HG03196 (cell line): Measurements from ENCODE around the gene DISP2.

Experiments
- ATAC-seq: cut with Tn5 transposase; IDR thresholded peaks from one replicate; pipeline ENCODE4 v1.9.1; 2021; ENCODE audit not compliant: unreplicated experiment

DISP2 gene

GRCh38 chr15:40388941-40389823 is 31.2 kb downstream of the DISP2 start:
- no peak for ATAC-seq

DNA sequence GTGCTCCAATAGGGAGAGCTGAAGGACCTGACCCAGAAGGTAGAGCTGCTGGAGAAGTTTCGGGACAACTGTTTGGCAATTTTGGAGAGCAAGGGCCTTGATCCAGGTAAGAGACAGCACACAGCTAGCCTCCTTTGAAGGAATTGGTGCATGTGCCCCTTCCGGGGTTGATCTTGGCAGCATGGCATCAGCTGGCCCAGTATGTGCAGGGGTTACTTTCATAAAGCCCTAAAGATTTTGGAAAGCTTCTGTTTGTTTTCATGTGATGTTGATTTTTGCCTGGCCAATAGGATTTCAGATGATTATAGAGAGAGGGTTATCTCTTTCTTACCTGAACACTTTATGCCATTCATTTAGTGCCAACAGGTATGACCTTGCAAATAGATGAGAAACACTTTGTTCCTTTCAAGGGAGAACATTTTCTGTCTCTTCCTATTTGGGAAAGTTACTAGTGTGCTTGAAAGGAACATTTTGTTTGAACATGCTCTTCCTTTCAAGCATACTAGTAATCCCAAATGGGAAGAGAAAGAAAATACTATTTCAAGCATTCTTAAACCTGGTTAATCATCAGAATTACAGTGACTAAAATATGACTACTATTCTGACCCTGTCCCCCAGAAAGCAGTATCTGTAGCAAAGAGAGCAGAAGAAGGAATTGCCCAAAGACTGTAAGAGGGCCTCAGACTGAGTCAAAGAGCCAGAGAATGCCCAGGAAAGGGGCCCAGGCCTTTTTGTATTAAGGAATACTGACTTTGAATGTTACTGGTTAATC is 32.0 kb downstream of the DISP2 start:
- no peak for ATAC-seq

DNA sequence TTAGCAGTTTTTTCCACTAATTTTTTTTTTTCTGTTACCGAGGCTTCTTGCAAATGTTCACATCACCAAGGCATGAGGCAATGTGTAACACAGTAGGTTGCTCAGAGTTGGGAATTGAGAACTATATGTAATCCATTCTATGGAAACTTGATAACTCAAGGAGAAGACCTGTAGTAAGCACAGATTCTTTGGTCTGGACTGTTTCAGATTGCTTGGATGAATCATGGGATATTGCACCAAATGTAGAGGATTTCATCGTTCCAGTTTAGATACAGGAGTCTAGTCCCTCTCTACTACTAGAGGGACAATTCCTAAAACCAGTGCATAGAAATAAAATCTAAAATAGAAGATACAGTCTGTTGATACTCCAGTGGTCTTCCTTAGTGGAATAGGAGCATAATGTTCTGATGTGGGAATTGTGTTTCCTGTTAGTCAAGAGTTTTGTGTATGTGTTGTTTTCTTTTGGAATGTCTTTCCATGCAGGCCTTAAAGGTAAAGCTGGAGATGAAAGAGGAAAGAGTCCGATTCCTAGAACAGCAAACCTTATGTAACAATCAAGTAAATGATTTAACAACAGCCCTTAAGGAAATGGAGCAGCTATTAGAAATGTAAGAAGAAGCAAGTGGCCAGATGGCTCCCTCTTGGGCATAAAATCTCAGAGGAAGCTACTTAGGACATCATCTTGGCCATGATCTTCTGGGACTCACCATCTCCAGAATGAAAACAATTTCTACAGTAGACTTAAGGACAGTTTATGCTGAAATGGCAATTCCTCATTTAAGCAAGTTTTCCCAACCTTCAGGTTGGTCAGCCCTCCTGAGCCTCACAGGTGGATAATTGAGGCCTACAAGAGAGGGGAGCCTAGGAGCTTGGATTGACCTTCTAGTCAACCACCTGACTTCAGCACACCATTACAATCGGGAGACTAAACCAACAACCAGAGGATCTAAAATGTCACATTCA is 35.2 kb downstream of the DISP2 start:
- ATAC-seq: no peak

GRCh38 chr15:40397688-40398412 is 39.8 kb downstream of the DISP2 start:
- no peak for ATAC-seq

DNA sequence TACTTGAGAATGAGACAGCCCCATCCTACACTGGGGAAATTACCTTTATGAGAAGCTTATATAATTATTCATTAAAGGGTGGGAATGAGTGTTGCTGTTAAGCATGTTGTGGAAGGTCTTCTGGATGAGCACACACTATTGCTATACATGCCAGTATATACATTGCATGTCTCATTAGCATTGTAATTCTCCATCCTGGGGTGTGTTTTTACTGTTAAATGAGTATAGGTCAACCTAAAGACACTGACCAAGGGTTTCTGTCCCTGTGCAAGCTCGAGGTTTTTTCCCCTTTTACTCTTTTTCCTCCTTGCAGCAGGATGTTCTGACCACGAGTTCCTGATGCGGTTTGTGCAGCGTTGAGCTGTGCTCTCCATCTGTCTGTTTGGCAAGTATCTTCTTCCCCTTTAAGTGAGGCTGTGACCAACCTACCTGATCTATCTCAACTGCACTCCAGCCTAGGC is 40.4 kb downstream of the DISP2 start:
- peak; percentile 73 for ATAC-seq

DNA sequence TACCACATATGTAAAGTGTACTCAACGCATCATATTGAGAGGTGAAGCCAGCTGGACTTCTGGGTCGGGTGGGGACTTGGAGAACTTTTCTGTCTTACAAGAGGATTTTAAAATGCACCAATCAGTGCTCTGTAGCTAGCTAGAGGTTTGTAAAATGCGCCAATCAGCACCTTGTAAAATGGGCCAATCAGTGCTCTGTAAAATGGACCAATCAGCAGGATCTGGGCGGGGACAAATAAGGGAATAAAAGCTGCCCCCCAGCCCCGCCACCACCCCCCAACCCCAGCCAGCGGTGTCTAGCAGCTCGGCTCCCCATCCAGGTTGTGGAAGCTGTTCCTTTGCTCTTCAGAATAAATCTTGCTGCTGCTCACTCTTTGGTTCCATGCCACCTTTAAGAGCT is 41.4 kb downstream of the DISP2 start:
- no peak for ATAC-seq

DNA sequence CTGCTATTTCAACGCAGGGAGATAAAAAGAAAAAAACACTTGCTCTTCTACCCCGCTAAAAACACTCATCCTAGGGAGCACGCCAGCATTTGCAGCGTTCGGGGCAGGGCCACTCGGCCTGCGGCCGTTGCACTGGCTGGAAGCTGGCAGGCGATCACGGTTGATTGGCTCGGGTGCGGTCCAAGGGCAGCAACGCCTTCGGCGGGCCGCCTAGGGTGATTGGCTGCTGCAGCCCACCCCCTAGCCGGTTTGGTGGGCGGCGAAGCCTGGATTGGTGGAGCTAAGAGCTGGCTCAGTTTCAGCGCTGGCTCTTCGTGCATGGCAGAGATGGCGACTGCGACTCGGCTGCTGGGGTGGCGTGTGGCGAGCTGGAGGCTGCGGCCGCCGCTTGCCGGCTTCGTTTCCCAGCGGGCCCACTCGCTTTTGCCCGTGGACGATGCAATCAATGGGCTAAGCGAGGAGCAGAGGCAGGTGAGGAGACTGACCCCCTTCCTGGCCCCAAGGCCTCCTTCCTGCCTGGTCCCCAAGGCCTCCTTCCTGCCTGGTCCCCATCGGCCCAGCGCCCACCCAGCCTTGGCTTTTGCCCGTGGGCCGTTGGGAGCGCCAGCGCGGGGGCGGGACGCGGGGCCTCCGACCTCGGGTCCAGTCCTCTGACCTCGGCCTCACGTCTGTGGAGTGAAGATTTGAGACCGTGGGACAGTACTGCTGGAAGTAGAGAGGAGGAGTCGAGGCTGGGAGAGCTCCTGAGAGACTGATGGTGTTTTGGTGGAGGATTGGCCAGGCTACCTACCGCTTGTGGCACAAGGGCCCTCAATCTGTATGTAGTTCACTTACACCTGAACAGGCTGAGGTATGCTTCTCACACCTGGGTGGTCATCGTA is 47.7 kb downstream of the DISP2 start, which contains the start of gene IVD:
TSS of gene IVD (plus strand) at position 295 of the 881 bp plus-strand sequence. CDS start at position 328, 33 bp downstream.
- ATAC-seq: peak; percentile 82

DNA sequence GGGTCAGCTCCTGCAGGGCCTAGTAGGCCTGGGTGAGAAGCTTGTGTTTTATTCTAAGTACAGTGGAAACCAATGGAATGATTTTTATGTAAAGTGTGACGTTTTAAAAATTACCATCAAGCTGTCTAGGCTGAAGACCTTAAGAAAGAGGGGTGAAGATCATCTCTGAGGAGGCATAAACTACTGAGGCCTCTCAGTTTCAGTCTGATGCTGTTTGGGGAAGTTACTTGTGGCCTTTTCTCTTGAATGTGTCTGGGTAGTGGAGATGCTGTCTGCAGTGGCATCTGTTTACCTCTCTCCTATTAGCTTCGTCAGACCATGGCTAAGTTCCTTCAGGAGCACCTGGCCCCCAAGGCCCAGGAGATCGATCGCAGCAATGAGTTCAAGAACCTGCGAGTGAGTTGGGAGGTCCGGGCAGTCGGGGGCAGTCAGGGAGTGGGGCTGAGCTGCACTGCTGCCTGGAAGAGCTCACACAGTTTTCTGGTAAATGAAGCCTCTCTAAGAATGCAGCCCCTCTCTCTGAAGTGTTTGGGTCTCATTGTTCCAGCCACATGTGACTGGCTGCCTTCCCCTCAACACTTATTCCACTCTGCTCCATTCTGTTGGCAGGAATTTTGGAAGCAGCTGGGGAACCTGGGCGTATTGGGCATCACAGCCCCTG is 49.4 kb downstream of the DISP2 start:
- no peak for ATAC-seq

- ATAC-seq: no peak
These were observed 51.3 kb downstream of the DISP2 start for GRCh38 chr15:40409366-40409765.

DNA sequence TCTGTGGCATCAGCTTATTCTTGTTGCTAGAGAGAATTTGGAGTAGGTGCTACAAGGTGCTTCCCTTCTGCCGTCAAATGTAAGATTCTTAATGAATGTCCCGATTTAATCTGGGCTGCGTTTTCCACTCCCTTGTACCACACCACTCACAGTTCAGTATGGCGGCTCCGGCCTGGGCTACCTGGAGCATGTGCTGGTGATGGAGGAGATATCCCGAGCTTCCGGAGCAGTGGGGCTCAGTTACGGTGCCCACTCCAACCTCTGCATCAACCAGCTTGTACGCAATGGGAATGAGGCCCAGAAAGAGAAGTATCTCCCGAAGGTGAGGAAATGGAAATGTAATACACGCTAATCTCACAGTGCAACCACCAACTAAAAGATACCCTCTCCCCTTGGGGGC is 52.5 kb downstream of the DISP2 start:
- ATAC-seq: no peak

GRCh38 chr15:40412095-40412759 is 54.2 kb downstream of the DISP2 start:
- ATAC-seq: no peak

- no peak for ATAC-seq
These were observed 55.0 kb downstream of the DISP2 start for GRCh38 chr15:40413036-40413435.

DNA sequence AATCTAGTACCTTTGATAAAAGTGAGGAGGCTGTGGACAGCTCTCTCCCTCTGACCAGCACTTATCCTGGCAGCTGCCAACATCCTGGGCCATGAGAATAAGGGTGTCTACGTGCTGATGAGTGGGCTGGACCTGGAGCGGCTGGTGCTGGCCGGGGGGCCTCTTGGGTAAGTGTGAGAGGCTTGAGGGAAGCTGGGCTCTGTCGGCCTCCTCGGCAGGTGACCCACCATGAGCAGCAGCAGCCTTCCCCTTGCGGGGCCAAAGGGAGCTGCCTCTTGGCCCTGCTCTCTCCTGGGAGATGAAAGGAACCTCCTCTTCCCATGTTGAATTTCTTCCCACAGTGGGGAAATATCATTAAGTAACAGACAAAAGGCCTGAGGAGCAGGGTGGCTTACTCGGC is 56.8 kb downstream of the DISP2 start:
- no peak for ATAC-seq

GRCh38 chr15:40415226-40415625 is 57.2 kb downstream of the DISP2 start:
- ATAC-seq: no peak

GRCh38 chr15:40416056-40416455 is 58.0 kb downstream of the DISP2 start:
- no peak for ATAC-seq

DNA sequence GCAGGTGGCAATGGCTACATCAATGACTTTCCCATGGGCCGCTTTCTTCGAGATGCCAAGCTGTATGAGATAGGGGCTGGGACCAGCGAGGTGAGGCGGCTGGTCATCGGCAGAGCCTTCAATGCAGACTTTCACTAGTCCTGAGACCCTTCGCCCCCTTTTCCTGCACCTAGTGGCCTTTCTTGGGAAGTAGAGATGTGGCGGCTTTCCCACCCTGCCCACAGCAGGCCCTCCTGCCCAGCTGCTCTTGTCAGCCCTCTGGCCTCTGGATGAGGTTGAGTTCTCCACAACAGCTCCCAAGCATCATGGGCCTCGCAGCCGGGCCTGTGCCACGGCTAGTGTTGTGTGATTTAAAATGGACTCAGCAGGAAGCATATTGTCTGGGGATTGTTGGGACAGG is 60.1 kb downstream of the DISP2 start:
- no peak for ATAC-seq

DNA sequence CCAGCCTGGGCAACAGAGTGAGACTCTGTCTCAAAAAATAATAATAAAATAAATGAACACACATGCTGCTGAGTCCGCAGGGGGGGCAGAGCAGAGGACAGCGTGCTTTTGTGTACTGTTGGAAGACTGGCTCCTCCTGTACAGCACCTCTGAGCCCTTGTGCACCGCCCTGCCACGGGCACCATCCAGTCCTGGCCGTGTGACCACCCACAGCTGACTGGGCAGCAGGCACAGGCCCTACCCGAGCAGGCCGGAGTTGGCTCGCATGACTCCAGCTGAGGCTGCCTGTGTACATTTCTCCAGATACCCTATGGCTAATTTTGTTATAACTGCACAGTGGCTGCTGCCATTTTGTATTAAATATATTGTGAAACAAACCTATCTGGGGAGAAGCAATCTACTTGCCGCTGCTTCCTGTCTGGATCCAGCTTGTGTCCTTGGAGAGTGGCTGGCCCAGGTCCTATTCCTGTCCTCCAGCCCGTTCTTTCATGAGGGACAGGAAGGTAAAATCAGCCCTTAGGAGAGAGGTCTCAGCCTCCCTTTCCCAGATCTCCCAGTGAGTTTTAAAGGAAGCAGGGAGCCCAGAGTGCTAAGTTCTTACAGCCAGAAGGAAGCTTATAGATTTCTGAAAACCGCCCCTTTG is 62.2 kb downstream of the DISP2 start:
- no peak for ATAC-seq

DNA sequence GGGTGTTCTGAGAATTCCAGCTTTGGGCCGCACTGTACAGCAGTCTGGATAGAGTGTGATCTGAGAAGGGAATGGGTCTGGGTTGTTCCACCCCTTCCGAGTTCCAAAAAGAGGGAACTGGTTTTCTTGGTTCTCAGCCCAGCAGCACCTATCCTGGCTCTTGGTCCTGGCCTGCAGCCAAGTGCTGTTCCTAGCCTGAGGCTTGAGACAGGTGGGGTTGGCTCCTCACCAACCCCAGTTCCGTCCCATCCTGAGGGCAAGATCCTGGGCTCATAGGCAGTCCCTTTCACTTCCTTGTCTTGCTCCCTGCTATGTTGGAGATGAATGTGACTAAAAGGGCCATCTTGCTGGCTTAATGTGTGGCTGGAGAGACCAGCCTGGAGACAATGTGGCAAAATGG is 62.8 kb downstream of the DISP2 start:
- ATAC-seq: no peak
